Chondrocyte (in vitro differentiated cells): Measurements from ENCODE around the gene RAMAC. TPM values are rescaled to one million over a fixed set of nuclear protein-coding genes. Genes with fewer than 3 reads are reported as not detected.

ENCODE experiments used
- DNase-seq: peaks from one replicate; pipeline ENCODE4 v3.0.0; 2021; ENCODE audit warnings: mixed read lengths, low spot score
- H3K27ac Mint-ChIP-seq: one replicate; pipeline ENCODE4 v1.8.0; 2021; ENCODE audit warnings: mild to moderate bottlenecking, moderate library complexity, mixed read lengths; ENCODE audit not compliant: unreplicated experiment
- H3K27me3 Mint-ChIP-seq: 2 replicates; pipeline ENCODE4 v1.8.0; 2021; ENCODE audit warnings: low read depth, mixed read lengths
- H3K36me3 Mint-ChIP-seq: 2 replicates; pipeline ENCODE4 v1.8.0; 2021; ENCODE audit warnings: low read depth, mixed read lengths
- H3K4me1 Mint-ChIP-seq: 2 replicates; pipeline ENCODE4 v1.8.0; 2021; ENCODE audit warnings: low read depth, mild to moderate bottlenecking, mixed read lengths
- H3K4me3 Mint-ChIP-seq: one replicate; pipeline ENCODE4 v1.8.0; 2021; ENCODE audit warnings: mild to moderate bottlenecking, moderate library complexity, mixed read lengths; ENCODE audit not compliant: unreplicated experiment
- H3K9me3 Mint-ChIP-seq: 2 replicates; pipeline ENCODE4 v1.8.0; 2021; ENCODE audit warnings: low read depth, mixed read lengths
- CTCF ChIP-seq: fragments of 200-600 bp; sonication (generic); IDR thresholded peaks from 2 replicates; pipeline ENCODE4 v1.5.0; 2021; ENCODE audit warnings: antibody characterized with exemption, mild to moderate bottlenecking, moderate library complexity
- total RNA-seq: library from RNA; stranded (reverse); gene quantifications from 3 replicates; pipeline ENCODE4 v1.2.1, GENCODE V29; 2021

RAMAC gene
- total RNA-seq, 1 donor from 2014 or later: 19.4 TPM

DNA sequence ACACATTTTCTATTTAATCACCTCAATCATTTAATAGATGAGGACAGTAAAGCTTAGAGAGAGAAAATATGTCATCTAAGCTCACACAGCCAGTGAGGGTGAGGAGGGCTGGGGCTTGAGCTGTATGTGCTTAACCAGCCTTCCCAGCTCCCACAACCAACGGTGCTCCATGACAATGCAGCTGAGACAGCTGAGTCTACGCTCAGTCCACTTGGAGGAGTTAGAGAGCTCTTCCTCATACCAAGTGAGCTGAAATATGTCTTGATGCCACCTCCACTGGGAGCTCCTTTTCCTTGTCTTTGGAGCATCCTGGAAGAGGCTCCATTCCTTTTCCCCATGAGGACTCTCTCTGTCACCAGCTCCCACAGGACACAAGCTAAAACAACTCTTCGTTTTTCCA, 42.8 kb upstream of the RAMAC start:
- no peak for DNase-seq
- H3K9me3 Mint-ChIP-seq: peaks cover 4% of the 10 kb centered on the region
- H3K27ac Mint-ChIP-seq: no peak overlapping the region
- no peak overlapping the region for H3K4me3 Mint-ChIP-seq
- TF ChIP-seq CTCF: no peak
- no peaks in the 10 kb centered on the region for H3K36me3 Mint-ChIP-seq
- peaks cover 4% of the 10 kb centered on the region for H3K27me3 Mint-ChIP-seq
- H3K4me1 Mint-ChIP-seq: no peaks in the 10 kb centered on the region

GRCh38 chr15:82944056-82944455, 42.0 kb upstream of the RAMAC start:
- H3K27me3 Mint-ChIP-seq: peaks cover 4% of the 10 kb centered on the region
- H3K4me3 Mint-ChIP-seq: no peak overlapping the region
- H3K36me3 Mint-ChIP-seq: no peaks in the 10 kb centered on the region
- no peaks in the 10 kb centered on the region for H3K9me3 Mint-ChIP-seq
- no peak for TF ChIP-seq CTCF
- no peaks in the 10 kb centered on the region for H3K4me1 Mint-ChIP-seq
- H3K27ac Mint-ChIP-seq: no peak overlapping the region
- DNase-seq: no peak

DNA sequence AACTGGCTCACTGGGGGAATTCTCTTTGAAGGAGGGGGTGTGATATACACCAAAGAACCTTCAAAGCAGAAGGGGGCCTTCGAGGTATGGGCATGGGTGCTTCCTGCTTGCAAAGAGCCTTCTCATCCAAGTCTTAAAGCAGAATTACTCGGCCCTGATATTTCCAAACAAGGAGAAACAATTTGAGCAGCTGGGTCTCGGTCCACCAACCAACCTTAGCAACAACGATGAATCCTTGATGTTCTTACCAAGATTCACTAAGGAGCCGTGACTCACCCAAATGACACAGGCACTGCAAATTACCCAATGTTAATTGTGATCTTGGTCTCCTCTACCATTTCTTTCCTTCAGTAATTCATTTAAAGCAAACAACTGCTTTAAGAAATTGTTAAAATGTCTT, 41.2 kb upstream of the RAMAC start:
- Mint-ChIP-seq H3K27ac (no peak overlapping the region), H3K36me3 (no peaks in the 10 kb centered on the region), H3K9me3 (no peaks in the 10 kb centered on the region), H3K4me1 (no peaks in the 10 kb centered on the region), H3K4me3 (no peak overlapping the region), H3K27me3 (peaks cover 4% of the 10 kb centered on the region)
- TF ChIP-seq CTCF: no peak
- no peak for DNase-seq

- Mint-ChIP-seq H3K4me1 (no peaks in the 10 kb centered on the region), H3K9me3 (no peaks in the 10 kb centered on the region), H3K4me3 (no peak overlapping the region), H3K27me3 (peaks cover 4% of the 10 kb centered on the region), H3K36me3 (no peaks in the 10 kb centered on the region), H3K27ac (no peak overlapping the region)
- no peak for TF ChIP-seq CTCF
- DNase-seq: no peak
These were observed 40.7 kb upstream of the RAMAC start for GRCh38 chr15:82945326-82945725.

GRCh38 chr15:82946155-82946701, 39.8 kb upstream of the RAMAC start:
- DNase-seq: no peak
- H3K9me3 Mint-ChIP-seq: no peaks in the 10 kb centered on the region
- no peak for TF ChIP-seq CTCF
- peaks cover 4% of the 10 kb centered on the region for H3K27me3 Mint-ChIP-seq
- H3K36me3 Mint-ChIP-seq: no peaks in the 10 kb centered on the region
- H3K4me1 Mint-ChIP-seq: no peaks in the 10 kb centered on the region
- H3K4me3 Mint-ChIP-seq: no peak overlapping the region
- no peak overlapping the region for H3K27ac Mint-ChIP-seq
